NB4 (cell line): ENCODE data around the gene ALKBH3.

Experiments used
- DNase-seq: peaks from one replicate; pipeline ENCODE4 v3.0.0; 2010; ENCODE audit warnings: low read depth
- H3K4me3 ChIP-seq: one replicate; pipeline ENCODE4 v1.5.1; 2011; ENCODE audit warnings: mild to moderate bottlenecking, low read depth, low read length, moderate library complexity
- CTCF ChIP-seq: IDR thresholded peaks from one replicate; pipeline ENCODE4 v1.5.1; 2012; ENCODE audit warnings: low read depth, low read length
- MAX ChIP-seq: IDR thresholded peaks from 2 replicates; pipeline ENCODE4 v1.6.1; 2011; ENCODE audit warnings: low read depth, low read length
- MYC ChIP-seq: IDR thresholded peaks from 2 replicates; pipeline ENCODE4 v1.6.1; 2011; ENCODE audit warnings: low read depth, low read length
- POLR2A ChIP-seq: IDR thresholded peaks from 2 replicates; pipeline ENCODE4 v1.6.1; 2011; ENCODE audit warnings: mild to moderate bottlenecking; ENCODE audit not compliant: insufficient read length; ENCODE audit errors: extremely low read depth

Gene ALKBH3

GRCh38 chr11:43913829-43914380 lies 33.3 kb downstream of the ALKBH3 start:
- no peak for DNase-seq
- H3K4me3 ChIP-seq = no peak overlapping the region
- TF ChIP-seq MYC (no peak), MAX (no peak), POLR2A (no peak), CTCF (no peak)

- TF ChIP-seq POLR2A (no peak), CTCF (no peak), MYC (no peak), MAX (no peak)
- no peak overlapping the region for H3K4me3 ChIP-seq
- DNase-seq = no peak
These were observed 33.8 kb downstream of the ALKBH3 start for GRCh38 chr11:43914466-43914865.

- no peak for DNase-seq
- no peak for TF ChIP-seq MYC
- TF ChIP-seq MAX = no peak
- TF ChIP-seq CTCF = no peak
- no peak for TF ChIP-seq POLR2A
- no peak overlapping the region for H3K4me3 ChIP-seq
These were observed 36.0 kb downstream of the ALKBH3 start for GRCh38 chr11:43916621-43917020.

- TF ChIP-seq CTCF = no peak
- TF ChIP-seq MYC = no peak
- no peak for TF ChIP-seq POLR2A
- TF ChIP-seq MAX = no peak
- DNase-seq = no peak
- H3K4me3 ChIP-seq = no peak overlapping the region
These were observed 37.2 kb downstream of the ALKBH3 start for GRCh38 chr11:43917851-43918250.

GRCh38 chr11:43918662-43919061 lies 38.0 kb downstream of the ALKBH3 start:
- TF ChIP-seq CTCF = no peak
- no peak for TF ChIP-seq MYC
- no peak for TF ChIP-seq POLR2A
- H3K4me3 ChIP-seq = no peak overlapping the region
- DNase-seq = no peak

GRCh38 chr11:43919852-43920597 lies 39.4 kb downstream of the ALKBH3 start:
- H3K4me3 ChIP-seq = no peak overlapping the region
- no peak for TF ChIP-seq MYC
- no peak for TF ChIP-seq MAX
- TF ChIP-seq POLR2A = no peak
- no peak for TF ChIP-seq CTCF
- DNase-seq = no peak
